HG03095 (cell line): ENCODE measurements around the gene XKR8.

Experiments
- ATAC-seq: cut with Tn5 transposase; IDR thresholded peaks from one replicate; pipeline ENCODE4 v1.9.1; 2021; ENCODE audit warnings: moderate library complexity; ENCODE audit not compliant: unreplicated experiment

The XKR8 gene

GRCh38 chr1:27959792-27960603 lies at the start of gene XKR8:
XKR8 (plus strand) TSS chr1:27959973; CDS start chr1:27960070, 97 bp downstream.
- ATAC-seq = peak; percentile 78

GRCh38 chr1:27912429-27912828 lies 47.3 kb upstream of the XKR8 start:
- ATAC-seq = no peak

- ATAC-seq = no peak
These were observed 44.6 kb upstream of the XKR8 start for GRCh38 chr1:27915082-27915575.

- no peak for ATAC-seq
These were observed 37.5 kb upstream of the XKR8 start for GRCh38 chr1:27922272-27922671.

GRCh38 chr1:27928216-27928954 lies 31.4 kb upstream of the XKR8 start:
- no peak for ATAC-seq

GRCh38 chr1:27931184-27931583 lies 28.6 kb upstream of the XKR8 start:
- ATAC-seq = no peak

- ATAC-seq = no peak
These were observed 28.0 kb upstream of the XKR8 start for GRCh38 chr1:27931759-27932158.

GRCh38 chr1:27934818-27935549 lies 24.8 kb upstream of the XKR8 start, which contains the start of gene SMPDL3B:
SMPDL3B (plus strand) TSS chr1:27935000; CDS start chr1:27935184, 184 bp downstream.
- no peak for ATAC-seq

- no peak for ATAC-seq
These were observed 24.1 kb upstream of the XKR8 start for GRCh38 chr1:27935721-27936120.

- ATAC-seq = no peak
These were observed 23.4 kb upstream of the XKR8 start for GRCh38 chr1:27936370-27936769.

GRCh38 chr1:27937524-27937836 lies 22.3 kb upstream of the XKR8 start:
- no peak for ATAC-seq

GRCh38 chr1:27938488-27938887 lies 21.3 kb upstream of the XKR8 start:
- ATAC-seq = no peak

GRCh38 chr1:27940297-27940696 lies 19.5 kb upstream of the XKR8 start:
- ATAC-seq = no peak

GRCh38 chr1:27940870-27941560 lies 18.8 kb upstream of the XKR8 start:
- ATAC-seq = no peak

GRCh38 chr1:27941671-27942540 lies 17.9 kb upstream of the XKR8 start:
- no peak for ATAC-seq

GRCh38 chr1:27945020-27945419 lies 14.8 kb upstream of the XKR8 start:
- no peak for ATAC-seq

- no peak for ATAC-seq
These were observed 10.7 kb upstream of the XKR8 start for GRCh38 chr1:27949027-27949426.

GRCh38 chr1:27951396-27951795 lies 8.4 kb upstream of the XKR8 start:
- ATAC-seq = no peak

GRCh38 chr1:27952147-27952546 lies 7.6 kb upstream of the XKR8 start:
- ATAC-seq = no peak

GRCh38 chr1:27954186-27954585 lies 5.6 kb upstream of the XKR8 start:
- no peak for ATAC-seq
